Left lung (tissue), 10 donors: ENCODE results near the gene PLAC8L1. TPM values are rescaled to one million over a fixed set of nuclear protein-coding genes. Genes with fewer than 3 reads are reported as not detected.

Experiments used
- ATAC-seq: fragments of 200-7000 bp; cut with Tn5 transposase; one replicate; pipeline ENCODE4 v1.9.1; 2020; ENCODE audit warnings: moderate library complexity
- DNase-seq, 4 donors: peaks; one replicate each; pipeline ENCODE4 v3.0.0-alpha.2; 2013 to 2020
- H3K27ac ChIP-seq, 2 donors: fragments of 200-600 bp; sonication (generic) in 1 of 2; one replicate each; pipeline versions ENCODE4 v1.5.0 to v1.8.0; 2020 to 2021
- H3K27me3 ChIP-seq, 2 donors: fragments of 200-600 bp; sonication (generic) in 1 of 2; one replicate each; pipeline versions ENCODE4 v1.5.0 to v1.8.0; 2020 to 2021
- H3K36me3 ChIP-seq, 2 donors: fragments of 200-600 bp; sonication (generic) in 1 of 2; one replicate each; pipeline versions ENCODE4 v1.5.0 to v1.8.0; 2020 to 2021
- H3K4me1 ChIP-seq, 2 donors: fragments of 200-600 bp; one replicate each; pipeline ENCODE4 v1.8.0; 2021
- H3K4me3 ChIP-seq, 2 donors: fragments of 200-600 bp; sonication (generic) in 1 of 2; one replicate each; pipeline versions ENCODE4 v1.5.0 to v1.8.0; 2020 to 2021; ENCODE audit warnings: mild to moderate bottlenecking in 1 of 2
- H3K9me3 ChIP-seq, 2 donors: fragments of 200-600 bp; sonication (generic) in 1 of 2; one replicate each; pipeline versions ENCODE4 v1.5.0 to v1.8.0; 2020 to 2021
- CTCF ChIP-seq, 2 donors: fragments of 200-600 bp; sonication (generic) in 1 of 2; IDR thresholded peaks; one replicate each; pipeline versions ENCODE4 v1.5.0 to v1.8.0; 2021; ENCODE audit warnings: antibody characterized with exemption in 2 of 2
- intact Hi-C, 2 donors: fragments of 100-400 bp; cut with DNase I; formaldehyde crosslinking; loops; one replicate each; pipeline versions ENCODE4 v1.11.2 to v1.14.2; 2022
- polyA plus RNA-seq, 6 donors: library from polyadenylated mRNA; unstranded; fragments of 120-200 nt; gene quantifications; one replicate each; pipeline ENCODE4 v1.2.1, GENCODE V29; 2013; ENCODE audit not compliant: insufficient read length in 6 of 6
- total RNA-seq, 2 donors: library from RNA; stranded (reverse); fragmentation: NEBNext Ultra II Directional; extraction: Animal tissue kit (Norgen Biotek cat#: 25700); gene quantifications; one replicate each; pipeline ENCODE4 v1.2.1, GENCODE V29; 2021
- donor health status: DM: no; HTN: yes; CAD: no.
- donor health status: DM: no; HTN: no; CAD: no.

The PLAC8L1 gene
- total and polyA plus RNA-seq, 8 donors = 0.47 to 1.8 (median 0.91) TPM; not detected in 1

DNA sequence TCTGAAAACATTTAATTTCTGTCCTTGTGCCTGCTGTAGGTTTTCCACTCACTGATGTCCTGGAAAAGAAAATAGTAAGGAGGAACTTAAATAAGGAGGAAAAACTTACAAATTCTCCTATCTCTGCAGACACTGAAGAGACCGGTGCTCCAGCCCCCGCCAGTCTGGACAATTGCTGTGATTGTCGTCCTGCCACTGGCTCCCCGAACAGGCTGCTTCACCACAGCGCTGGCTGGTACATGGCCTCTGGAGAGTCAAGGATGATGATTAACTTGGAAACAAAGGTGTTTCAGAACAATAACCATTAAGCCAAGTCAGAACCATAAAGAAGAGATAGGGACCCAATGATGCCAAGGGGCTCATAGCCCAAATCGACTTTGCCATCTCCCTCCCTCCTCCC lies 7.3 kb downstream of the PLAC8L1 start:
- Histone ChIP-seq H3K4me1 (no peaks in the 10 kb centered on the region), H3K9me3 (no peaks in the 10 kb centered on the region), H3K27me3 (no peaks in the 10 kb centered on the region), H3K36me3 (no peaks in the 10 kb centered on the region), H3K4me3 (no peak overlapping the region), H3K27ac (no peak overlapping the region)
- intact Hi-C loops = no loop called here
- no peak for TF ChIP-seq CTCF (IDR thresholded peaks at IDR 0.05)
- ATAC-seq = no peak
- DNase-seq = no peak

DNA sequence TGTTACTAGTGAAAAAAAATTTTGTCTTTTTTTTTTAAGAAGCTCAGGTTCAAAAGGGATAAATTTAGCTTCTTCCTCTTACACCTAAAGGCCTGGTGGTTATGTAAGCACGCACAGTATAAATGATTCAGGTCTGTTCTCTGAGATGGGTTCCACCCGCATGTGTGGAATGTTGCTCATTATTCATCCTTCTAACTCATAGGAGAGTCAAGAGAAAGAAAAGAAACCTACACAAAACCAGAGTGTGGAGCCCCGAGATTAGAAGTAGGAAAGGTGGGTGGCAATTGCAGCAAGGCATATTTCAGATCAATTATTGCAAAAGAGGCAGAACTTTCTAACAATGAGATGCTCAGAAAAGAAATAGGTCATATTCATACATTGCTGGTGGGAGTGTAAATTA lies 13.5 kb downstream of the PLAC8L1 start:
- intact Hi-C loops = no loop called here
- H3K9me3 ChIP-seq = no peaks in the 10 kb centered on the region
- H3K27ac ChIP-seq = no peak overlapping the region
- no peaks in the 10 kb centered on the region for H3K27me3 ChIP-seq
- no peak overlapping the region for H3K4me3 ChIP-seq
- no peaks in the 10 kb centered on the region for H3K4me1 ChIP-seq
- ATAC-seq (no peak), DNase-seq (no peak)
- no peaks in the 10 kb centered on the region for H3K36me3 ChIP-seq
- TF ChIP-seq CTCF (IDR thresholded peaks at IDR 0.05) = no peak

- Histone ChIP-seq H3K4me3 (no peak overlapping the region), H3K9me3 (no peaks in the 10 kb centered on the region), H3K27me3 (no peaks in the 10 kb centered on the region), H3K4me1 (no peaks in the 10 kb centered on the region), H3K36me3 (no peaks in the 10 kb centered on the region), H3K27ac (no peak overlapping the region)
- DNase-seq = no peak
- ATAC-seq = no peak
- intact Hi-C loops = no loop called here
- no peak for TF ChIP-seq CTCF (IDR thresholded peaks at IDR 0.05)
Measured at GRCh38 chr5:146089287-146089686, 16.1 kb downstream of the PLAC8L1 start.

GRCh38 chr5:146088098-146088497 lies 17.3 kb downstream of the PLAC8L1 start:
- DNase-seq = no peak
- no peaks in the 10 kb centered on the region for H3K4me1 ChIP-seq
- no peaks in the 10 kb centered on the region for H3K36me3 ChIP-seq
- intact Hi-C loops = no loop called here
- H3K27me3 ChIP-seq = no peaks in the 10 kb centered on the region
- H3K27ac ChIP-seq = no peak overlapping the region
- no peak for TF ChIP-seq CTCF (IDR thresholded peaks at IDR 0.05)
- no peaks in the 10 kb centered on the region for H3K9me3 ChIP-seq
- no peak for ATAC-seq
- no peak overlapping the region for H3K4me3 ChIP-seq

DNA sequence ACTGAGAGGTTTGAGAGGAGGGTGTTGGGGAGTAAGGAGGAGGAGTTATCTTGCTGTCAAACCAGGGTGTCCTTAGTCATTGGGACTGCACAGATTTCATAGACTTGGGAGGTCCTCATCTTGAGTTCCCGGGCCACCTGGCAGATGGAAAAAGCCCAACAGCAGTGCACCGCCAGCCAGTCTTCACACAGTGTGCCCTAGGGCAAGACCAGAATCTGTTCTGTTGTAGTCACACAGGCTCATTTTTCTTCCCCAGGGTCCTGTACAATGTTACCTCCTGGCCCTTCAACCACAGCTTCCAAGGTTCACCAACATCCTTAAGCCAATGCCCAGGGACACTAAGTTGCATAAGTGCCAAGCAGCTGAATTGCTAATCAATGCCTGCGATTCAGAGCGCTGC lies 21.0 kb downstream of the PLAC8L1 start:
- Histone ChIP-seq H3K27ac (no peak overlapping the region), H3K36me3 (no peaks in the 10 kb centered on the region), H3K9me3 (no peaks in the 10 kb centered on the region), H3K4me1 (no peaks in the 10 kb centered on the region), H3K4me3 (no peak overlapping the region), H3K27me3 (no peaks in the 10 kb centered on the region)
- no peak for TF ChIP-seq CTCF (IDR thresholded peaks at IDR 0.05)
- ATAC-seq (no peak), DNase-seq (no peak)
- intact Hi-C loops = no loop called here
